Caco-2 (cell line): ENCODE data around the gene C10orf90. TPM values are rescaled to one million over a fixed set of nuclear protein-coding genes. Genes with fewer than 3 reads are reported as not detected.

Experiments used
- BruUV-seq: library from RNA; stranded (reverse); fragments of 400-500 nt; replicated peaks from 2 replicates; lab custom pipeline; 2021; lab: Mats Ljungman, UMichigan
- CTCF ChIA-PET: fragments of 300-600 bp; sonication (Branson Sonifier 250); formaldehyde crosslinking; loops from one replicate; lab custom pipeline; 2022; ENCODE audit warnings: antibody characterized with exemption; lab: Charles Lee
- POLR2A ChIA-PET: fragments of 300-600 bp; sonication (Branson Sonifier 250); formaldehyde crosslinking; loops from one replicate; lab custom pipeline; 2022; ENCODE audit warnings: antibody characterized with exemption; lab: Charles Lee
- DNase-seq, 2 experiments: peaks; one replicate each; pipeline versions ENCODE4 v3.0.0 to v3.0.0-alpha.2; 2020 to 2022
- H3K27me3 ChIP-seq: replicated peaks from 2 replicates; pipeline ENCODE4 v1.6.0; 2011; ENCODE audit warnings: low read length; ENCODE audit not compliant: control insufficient read depth, insufficient read depth
- H3K36me3 ChIP-seq: 2 replicates; pipeline ENCODE4 v1.5.1; 2011; ENCODE audit warnings: low read length; ENCODE audit not compliant: control insufficient read depth, insufficient read depth
- H3K4me1 ChIP-seq: fragments of 250-450 bp; sonication (Bioruptor Pico); 2 replicates; pipeline ENCODE4 v1.5.1; 2020; ENCODE audit warnings: mild to moderate bottlenecking
- H3K4me3 ChIP-seq: 2 replicates; pipeline ENCODE4 v1.5.1; 2011; ENCODE audit warnings: low read depth, mild to moderate bottlenecking, control low read depth, low read length
- H3K9me3 ChIP-seq: fragments of 250-450 bp; sonication (Bioruptor Pico); 2 replicates; pipeline ENCODE4 v1.5.1; 2020; ENCODE audit warnings: mild to moderate bottlenecking, moderate library complexity
- H3K27ac Mint-ChIP-seq: one replicate; pipeline ENCODE4 v1.8.0; 2022; ENCODE audit warnings: mixed read lengths; ENCODE audit not compliant: unreplicated experiment
- H3K27me3 Mint-ChIP-seq: one replicate; pipeline ENCODE4 v1.8.0; 2022; ENCODE audit warnings: mixed read lengths; ENCODE audit not compliant: insufficient read depth, unreplicated experiment
- H3K36me3 Mint-ChIP-seq: one replicate; pipeline ENCODE4 v1.8.0; 2022; ENCODE audit warnings: mild to moderate bottlenecking, mixed read lengths; ENCODE audit not compliant: insufficient read depth, unreplicated experiment
- H3K4me1 Mint-ChIP-seq: one replicate; pipeline ENCODE4 v1.8.0; 2022; ENCODE audit warnings: low read depth, mixed read lengths; ENCODE audit not compliant: unreplicated experiment
- H3K4me3 Mint-ChIP-seq: one replicate; pipeline ENCODE4 v1.8.0; 2022; ENCODE audit warnings: mild to moderate bottlenecking, moderate library complexity, mixed read lengths; ENCODE audit not compliant: unreplicated experiment
- H3K9me3 Mint-ChIP-seq: one replicate; pipeline ENCODE4 v1.8.0; 2022; ENCODE audit warnings: mixed read lengths; ENCODE audit not compliant: unreplicated experiment
- intact Hi-C: fragments of 100-400 bp; cut with micrococcal nuclease; formaldehyde crosslinking; loops from one replicate; pipeline ENCODE4 v1.10.0; 2022; ENCODE audit not compliant: unreplicated experiment
- total RNA-seq: library from RNA; stranded (reverse); gene quantifications from 2 replicates; pipeline ENCODE4 v1.2.3, GENCODE V29; 2022
- TF ChIP-seq, protein P1 (sequence below), 2 experiments: fragments of 200-600 bp in 1 of 2; IDR thresholded peaks; 1 replicate in 1 of 2; 2 replicates in 1 of 2; pipeline versions ENCODE4 v1.5.1 to v1.8.0; 2011 to 2022; ENCODE audit warnings: antibody characterized with exemption in 1 of 2, control low read depth in 1 of 2, inconsistent platforms in 1 of 2, low read depth in 1 of 2, low read length in 1 of 2, mild to moderate bottlenecking in 1 of 2, moderate library complexity in 1 of 2; ENCODE audit not compliant: insufficient read depth in 1 of 2, severe bottlenecking in 1 of 2, unreplicated experiment in 1 of 2

Gene C10orf90
- total RNA-seq, 1 experiment from 2014 or later = not detected

DNA sequence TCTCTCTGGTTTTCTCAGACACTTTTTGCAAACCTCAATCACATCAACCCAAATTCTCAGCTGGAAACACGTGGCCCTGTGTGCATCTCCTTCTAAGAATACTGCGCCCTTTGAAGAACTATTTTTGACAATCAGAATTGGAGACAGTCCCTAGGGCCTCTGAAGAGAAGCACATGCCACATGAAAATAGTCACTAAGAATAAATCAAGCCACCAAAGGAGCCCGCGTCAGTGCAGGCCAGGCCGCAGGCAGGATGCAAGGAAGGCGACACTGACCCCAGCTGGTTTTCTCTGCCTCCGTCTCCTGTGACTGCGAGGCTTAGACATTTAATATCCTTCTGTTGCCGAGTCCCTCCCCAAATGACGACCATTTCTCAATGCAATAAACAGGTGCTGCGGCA lies 194.2 kb downstream of the C10orf90 start:
- intact Hi-C loops = no loop called here
- Histone ChIP-seq H3K4me1 (no peaks in the 10 kb centered on the region), H3K9me3 (no peaks in the 10 kb centered on the region), H3K36me3 (no peaks in the 10 kb centered on the region), H3K4me3 (no peak overlapping the region), H3K27me3 (no peaks in the 10 kb centered on the region; the same call in 1 of the 2 replicates)
- no peak overlapping the region for H3K4me3 Mint-ChIP-seq
- POLR2A ChIA-PET = no interaction called here
- no peaks in the 10 kb centered on the region for H3K9me3 Mint-ChIP-seq
- TF ChIP-seq, protein P1, sequence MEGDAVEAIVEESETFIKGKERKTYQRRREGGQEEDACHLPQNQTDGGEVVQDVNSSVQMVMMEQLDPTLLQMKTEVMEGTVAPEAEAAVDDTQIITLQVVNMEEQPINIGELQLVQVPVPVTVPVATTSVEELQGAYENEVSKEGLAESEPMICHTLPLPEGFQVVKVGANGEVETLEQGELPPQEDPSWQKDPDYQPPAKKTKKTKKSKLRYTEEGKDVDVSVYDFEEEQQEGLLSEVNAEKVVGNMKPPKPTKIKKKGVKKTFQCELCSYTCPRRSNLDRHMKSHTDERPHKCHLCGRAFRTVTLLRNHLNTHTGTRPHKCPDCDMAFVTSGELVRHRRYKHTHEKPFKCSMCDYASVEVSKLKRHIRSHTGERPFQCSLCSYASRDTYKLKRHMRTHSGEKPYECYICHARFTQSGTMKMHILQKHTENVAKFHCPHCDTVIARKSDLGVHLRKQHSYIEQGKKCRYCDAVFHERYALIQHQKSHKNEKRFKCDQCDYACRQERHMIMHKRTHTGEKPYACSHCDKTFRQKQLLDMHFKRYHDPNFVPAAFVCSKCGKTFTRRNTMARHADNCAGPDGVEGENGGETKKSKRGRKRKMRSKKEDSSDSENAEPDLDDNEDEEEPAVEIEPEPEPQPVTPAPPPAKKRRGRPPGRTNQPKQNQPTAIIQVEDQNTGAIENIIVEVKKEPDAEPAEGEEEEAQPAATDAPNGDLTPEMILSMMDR (IDR thresholded peaks at IDR 0.05; ENCODE audit: insufficient read depth in 1 of 2, low read depth in 1 of 2, low read length in 1 of 2, severe bottlenecking in 1 of 2, unreplicated experiment in 1 of 2) = no peak
- BruUV-seq = no TSS peak
- peaks cover 10% of the 10 kb centered on the region for H3K27me3 Mint-ChIP-seq
- CTCF ChIA-PET = no interaction called here
- H3K36me3 Mint-ChIP-seq = no peaks in the 10 kb centered on the region
- DNase-seq = no peak
- no peaks in the 10 kb centered on the region for H3K4me1 Mint-ChIP-seq
- no peak overlapping the region for H3K27ac Mint-ChIP-seq

DNA sequence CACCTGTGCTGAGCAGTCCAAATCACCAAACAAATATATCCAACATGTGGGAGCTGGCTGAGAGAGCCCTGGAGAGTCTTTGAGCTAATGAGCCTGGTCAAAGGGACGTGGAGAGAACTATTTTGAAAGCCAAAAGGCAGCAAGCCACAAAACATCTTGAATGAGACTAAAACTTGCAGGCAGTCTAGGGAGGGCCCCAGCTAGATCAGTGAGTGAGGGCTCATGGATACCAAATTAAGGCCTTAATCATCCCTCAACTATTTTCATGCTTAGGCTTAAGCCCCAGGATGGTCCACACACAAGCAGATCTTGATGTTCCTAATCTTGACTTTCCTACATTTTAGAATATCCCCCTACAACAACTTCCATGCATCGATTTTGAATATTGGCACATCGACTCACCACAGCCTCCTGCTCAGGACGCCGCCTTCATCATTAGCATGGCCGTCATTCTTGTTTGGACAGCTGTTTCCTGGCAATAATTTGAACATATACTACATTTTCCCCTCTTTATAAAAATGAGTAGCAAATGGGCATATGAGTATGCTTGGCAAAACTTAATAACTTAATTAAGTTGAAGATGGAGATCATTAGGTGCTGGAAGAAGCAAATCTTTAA lies 195.3 kb downstream of the C10orf90 start:
- DNase-seq = no peak
- H3K4me3 Mint-ChIP-seq = no peak overlapping the region
- Histone ChIP-seq H3K4me1 (no peaks in the 10 kb centered on the region), H3K27me3 (no peaks in the 10 kb centered on the region; the same call in 1 of the 2 replicates), H3K9me3 (no peaks in the 10 kb centered on the region), H3K4me3 (no peak overlapping the region), H3K36me3 (no peaks in the 10 kb centered on the region)
- H3K36me3 Mint-ChIP-seq = no peaks in the 10 kb centered on the region
- H3K4me1 Mint-ChIP-seq = no peaks in the 10 kb centered on the region
- POLR2A ChIA-PET = no interaction called here
- no TSS peak for BruUV-seq
- CTCF ChIA-PET = no interaction called here
- no peaks in the 10 kb centered on the region for H3K9me3 Mint-ChIP-seq
- H3K27me3 Mint-ChIP-seq = peaks cover 8% of the 10 kb centered on the region
- no peak overlapping the region for H3K27ac Mint-ChIP-seq
- TF ChIP-seq, protein P1 (IDR thresholded peaks at IDR 0.05; ENCODE audit: insufficient read depth in 1 of 2, low read depth in 1 of 2, low read length in 1 of 2, severe bottlenecking in 1 of 2, unreplicated experiment in 1 of 2) = no peak
- intact Hi-C loops = no loop called here

DNA sequence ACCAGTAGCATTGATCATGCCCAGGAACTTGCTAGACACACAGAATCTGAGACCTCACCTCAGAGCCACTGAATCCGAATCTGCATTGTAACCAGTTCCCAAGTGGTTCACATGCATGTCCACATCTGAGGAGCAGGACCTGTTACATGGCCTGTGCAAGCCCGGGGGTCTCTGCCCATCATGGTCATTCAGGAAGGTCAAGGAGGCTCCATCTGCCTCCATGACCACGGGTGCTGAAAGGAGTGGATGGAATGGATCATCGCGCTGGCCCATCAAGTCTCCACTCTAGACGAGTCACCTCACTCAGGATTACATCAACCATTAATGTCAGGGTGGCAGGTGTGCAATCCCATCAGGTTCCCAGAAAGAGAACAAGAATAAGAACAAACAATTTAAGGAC lies 196.5 kb downstream of the C10orf90 start:
- Histone ChIP-seq H3K4me3 (no peak overlapping the region), H3K27me3 (peaks cover 2% of the 10 kb centered on the region), H3K9me3 (no peaks in the 10 kb centered on the region), H3K4me1 (no peaks in the 10 kb centered on the region), H3K36me3 (no peaks in the 10 kb centered on the region)
- CTCF ChIA-PET = no interaction called here
- H3K9me3 Mint-ChIP-seq = no peaks in the 10 kb centered on the region
- H3K36me3 Mint-ChIP-seq = no peaks in the 10 kb centered on the region
- no peak overlapping the region for H3K4me3 Mint-ChIP-seq
- POLR2A ChIA-PET = no interaction called here
- BruUV-seq = no TSS peak
- H3K27ac Mint-ChIP-seq = no peak overlapping the region
- intact Hi-C loops = no loop called here
- no peak for DNase-seq
- TF ChIP-seq, protein P1 (IDR thresholded peaks at IDR 0.05; ENCODE audit: insufficient read depth in 1 of 2, low read depth in 1 of 2, low read length in 1 of 2, severe bottlenecking in 1 of 2, unreplicated experiment in 1 of 2) = no peak
- H3K27me3 Mint-ChIP-seq = peaks cover 16% of the 10 kb centered on the region
- no peaks in the 10 kb centered on the region for H3K4me1 Mint-ChIP-seq
